ENCODE data around the gene TUFT1. TPM values are rescaled to one million over a fixed set of nuclear protein-coding genes. Genes with fewer than 3 reads are reported as not detected.
A peak's percentile ranks its signal among the peaks of the same experiment; 100 is the strongest.

The TUFT1 gene
- polyA plus RNA-seq, 2 of the 4 experiments (the other 2 are of a cell fraction) = 21.1 to 27.5 TPM

- ATAC-seq = peak in 1 of 2 experiments; percentile 18; a peak in 2 of 6 replicates
- WGBS (ENCODE audit: missing lambda C conversion rate) = 96% methylated on average over 1 of the region's 1 CpG
- ChIA-PET CTCF (interaction anchor here (0.8 to 6.6 kb wide), 8 partner anchors 10 to 33 kb away, joined by 3 to 36 read pairs (median 4); partner anchors contain the start of gene TUFT1), POLR2A (interaction anchor here (1.7 kb wide), 1 partner anchor 23 kb away, joined by 6 read pairs; the partner anchor contains the start of gene TUFT1)
- H3K4me2 ChIP-seq = no peak overlapping the region
- DNase-seq (ENCODE audit: low read depth in 1 of 2, low spot score in 1 of 2) = no peak
- peaks cover 28% of the 10 kb centered on the region for H3K4me1 ChIP-seq
- H3K4me3 ChIP-seq = no peak overlapping the region
- FAIRE-seq = no peak
- no peak overlapping the region for H3K27ac ChIP-seq
- no peak for TF ChIP-seq RFX5 (IDR thresholded peaks at IDR 0.05)
- TF ChIP-seq NPAS2 (CRISPR knock-in tag; IDR thresholded peaks at IDR 0.05; ENCODE audit: borderline replicate concordance) = no peak
- no peak for TF ChIP-seq NFE2L2 (conservative IDR thresholded peaks at IDR 0.05; ENCODE audit: low read length)
- no peak for TF ChIP-seq CEBPB (IDR thresholded peaks at IDR 0.05)
- no peak for TF ChIP-seq HEYL (CRISPR knock-in tag; IDR thresholded peaks at IDR 0.05)
- TF ChIP-seq, protein P1, sequence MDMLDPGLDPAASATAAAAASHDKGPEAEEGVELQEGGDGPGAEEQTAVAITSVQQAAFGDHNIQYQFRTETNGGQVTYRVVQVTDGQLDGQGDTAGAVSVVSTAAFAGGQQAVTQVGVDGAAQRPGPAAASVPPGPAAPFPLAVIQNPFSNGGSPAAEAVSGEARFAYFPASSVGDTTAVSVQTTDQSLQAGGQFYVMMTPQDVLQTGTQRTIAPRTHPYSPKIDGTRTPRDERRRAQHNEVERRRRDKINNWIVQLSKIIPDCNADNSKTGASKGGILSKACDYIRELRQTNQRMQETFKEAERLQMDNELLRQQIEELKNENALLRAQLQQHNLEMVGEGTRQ (IDR thresholded peaks at IDR 0.05) = no peak
- no peak for TF ChIP-seq MYC (IDR thresholded peaks at IDR 0.05; ENCODE audit: borderline replicate concordance, low read length)
- no peak for TF ChIP-seq E2F6 (IDR thresholded peaks at IDR 0.05; ENCODE audit: borderline replicate concordance, low read depth)
- TF ChIP-seq POLR2AphosphoS2 (conservative IDR thresholded peaks at IDR 0.05; ENCODE audit: low read length) = no peak
- TF ChIP-seq RARB (CRISPR knock-in tag; IDR thresholded peaks at IDR 0.05) = no peak
- TF ChIP-seq RNF2 (IDR thresholded peaks at IDR 0.05; ENCODE audit: borderline replicate concordance, low read depth) = no peak
- TF ChIP-seq FOSL2 (IDR thresholded peaks at IDR 0.05) = no peak
- no peak for TF ChIP-seq FOSL2 (CRISPR knock-in tag; IDR thresholded peaks at IDR 0.05)
- H3K9me3 ChIP-seq = no peaks in the 10 kb centered on the region
These were observed 22.6 kb downstream of the TUFT1 start for GRCh38 chr1:151562661-151563060.

- TF ChIP-seq, protein P2, sequence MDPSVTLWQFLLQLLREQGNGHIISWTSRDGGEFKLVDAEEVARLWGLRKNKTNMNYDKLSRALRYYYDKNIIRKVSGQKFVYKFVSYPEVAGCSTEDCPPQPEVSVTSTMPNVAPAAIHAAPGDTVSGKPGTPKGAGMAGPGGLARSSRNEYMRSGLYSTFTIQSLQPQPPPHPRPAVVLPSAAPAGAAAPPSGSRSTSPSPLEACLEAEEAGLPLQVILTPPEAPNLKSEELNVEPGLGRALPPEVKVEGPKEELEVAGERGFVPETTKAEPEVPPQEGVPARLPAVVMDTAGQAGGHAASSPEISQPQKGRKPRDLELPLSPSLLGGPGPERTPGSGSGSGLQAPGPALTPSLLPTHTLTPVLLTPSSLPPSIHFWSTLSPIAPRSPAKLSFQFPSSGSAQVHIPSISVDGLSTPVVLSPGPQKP (IDR thresholded peaks at IDR 0.05; ENCODE audit: low read depth, low read length) = no peak
- no peak for TF ChIP-seq FOXS1 (CRISPR knock-in tag; IDR thresholded peaks at IDR 0.05)
- TF ChIP-seq HOXB5 (CRISPR knock-in tag; IDR thresholded peaks at IDR 0.05) = no peak
- no peak for TF ChIP-seq PHF8 (IDR thresholded peaks at IDR 0.05; ENCODE audit: borderline replicate concordance, low read depth)
- no peak for TF ChIP-seq HMGXB4 (CRISPR knock-in tag; IDR thresholded peaks at IDR 0.05; ENCODE audit: borderline replicate concordance)
- TF ChIP-seq POLR2A (IDR thresholded peaks at IDR 0.05; ENCODE audit: low read length) = no peak
- peaks cover 33% of the 10 kb centered on the region for H3K4me1 ChIP-seq
- no peak overlapping the region for H3K27ac ChIP-seq
- H3K9me3 ChIP-seq = no peaks in the 10 kb centered on the region
- no peak overlapping the region for H3K4me2 ChIP-seq
- 54% methylated on average over 2 of the region's 2 CpGs for WGBS (ENCODE audit: missing lambda C conversion rate)
- POLR2A ChIA-PET = interaction anchor here (1.7 kb wide), 1 partner anchor 24 kb away, joined by 6 read pairs; the partner anchor contains the start of gene TUFT1
- ATAC-seq (peak in 1 of 2 experiments; percentile 37; a peak in 3 of 6 replicates), DNase-seq (ENCODE audit: low read depth in 1 of 2, low spot score in 1 of 2) (no peak), FAIRE-seq (no peak)
- H3K4me3 ChIP-seq = no peak overlapping the region
- CTCF ChIA-PET = interaction anchor here (0.8 to 6.6 kb wide), 4 partner anchors 11 to 32 kb away, joined by 4 to 36 read pairs (median 5); no protein-coding TSS in a partner anchor
These were observed 23.3 kb downstream of the TUFT1 start for GRCh38 chr1:151563376-151563775.

All from A549 (cell line).